IPS DF 6.9 (cell line): ENCODE measurements around the gene SKA3.
"Not testable (repeated sequence)": the region's sequence is repeated elsewhere in the genome, so short reads cannot be mapped to it uniquely, and the experiment has no call there.

Experiments used
- DNase-seq: peaks from one replicate; pipeline ENCODE4 v3.0.0-alpha.2; 2013; ENCODE audit warnings: low read depth, low spot score
- H3K27ac ChIP-seq: one replicate; pipeline ENCODE4 v1.5.1; 2013; ENCODE audit warnings: low read length, control low read depth
- H3K27me3 ChIP-seq: 2 replicates; pipeline ENCODE4 v1.6.1; 2013; ENCODE audit warnings: mild to moderate bottlenecking, low read length; ENCODE audit not compliant: control insufficient read depth, insufficient read depth
- H3K36me3 ChIP-seq: 2 replicates; pipeline ENCODE4 v1.6.1; 2013; ENCODE audit warnings: low read length; ENCODE audit not compliant: control insufficient read depth, insufficient read depth
- H3K4me1 ChIP-seq: 2 replicates; pipeline ENCODE4 v1.6.1; 2013; ENCODE audit warnings: low read length; ENCODE audit not compliant: control insufficient read depth, insufficient read depth
- H3K4me3 ChIP-seq: 2 replicates; pipeline ENCODE4 v1.5.1; 2013; ENCODE audit warnings: mild to moderate bottlenecking, low read length
- H3K9me3 ChIP-seq: 2 replicates; pipeline ENCODE4 v1.6.1; 2013; ENCODE audit warnings: low read length, inconsistent platforms; ENCODE audit not compliant: control insufficient read depth, insufficient read depth
- WGBS: extraction: QIAGEN DNeasy Blood & Tissue Kit; methylation state at CpG from one replicate; pipeline ENCODE4 v1.1.7; 2013; ENCODE audit warnings: mixed read lengths, missing lambda C conversion rate; ENCODE audit not compliant: insufficient read length, insufficient coverage; 5-methylcytosine and 5-hydroxymethylcytosine counted together

Gene SKA3

GRCh38 chr13:21176215-21176981 is at the start of gene SKA3, which contains the start of gene MRPL57:
TSS of gene SKA3 (minus strand) at chr13:21176552. CDS start at chr13:21176477, 75 bp downstream.
TSS of gene MRPL57 (plus strand) at chr13:21176658. CDS start at chr13:21176917, 259 bp downstream.
- H3K4me1 ChIP-seq = no peaks in the 10 kb centered on the region

GRCh38 chr13:21225082-21225481 is 48.7 kb upstream of the SKA3 start:
- no peak overlapping the region for H3K27ac ChIP-seq

More at GRCh38 chr13:21176215-21176981, at the start of gene SKA3, which contains the start of gene MRPL57:
- WGBS = no CpG with 5 or more reads among the region's 93 CpGs
- Histone ChIP-seq H3K27ac (no peak within 1 kb of the TSS), H3K9me3 (no peaks in the 10 kb centered on the region), H3K4me3 (peak within 1 kb of the TSS; percentile 100), H3K36me3 (no peaks in the 10 kb centered on the region; the same call in 1 of the 2 replicates), H3K27me3 (no peaks in the 10 kb centered on the region)
- peak; percentile 89 for DNase-seq

GRCh38 chr13:21221268-21221667 is 44.9 kb upstream of the SKA3 start:
- no peaks in the 10 kb centered on the region for H3K36me3 ChIP-seq
- no peaks in the 10 kb centered on the region for H3K27me3 ChIP-seq
- H3K4me1 ChIP-seq = no peaks in the 10 kb centered on the region
- no peak overlapping the region for H3K27ac ChIP-seq
- no peak for DNase-seq
- H3K9me3 ChIP-seq = no peaks in the 10 kb centered on the region
- H3K4me3 ChIP-seq = no peak overlapping the region

More at GRCh38 chr13:21225082-21225481, 48.7 kb upstream of the SKA3 start:
- no peaks in the 10 kb centered on the region for H3K36me3 ChIP-seq
- H3K27me3 ChIP-seq = no peaks in the 10 kb centered on the region
- WGBS = no CpG with 5 or more reads among the region's 6 CpGs
- no peak for DNase-seq
- no peak overlapping the region for H3K4me3 ChIP-seq
- H3K4me1 ChIP-seq = no peaks in the 10 kb centered on the region
- no peaks in the 10 kb centered on the region for H3K9me3 ChIP-seq

GRCh38 chr13:21219716-21220115 is 43.4 kb upstream of the SKA3 start:
- not testable (repeated sequence) for H3K4me3 ChIP-seq, H3K27ac ChIP-seq, H3K36me3 ChIP-seq, H3K27me3 ChIP-seq, H3K9me3 ChIP-seq, H3K4me1 ChIP-seq, DNase-seq
- no CpG with 5 or more reads among the region's 3 CpGs for WGBS

GRCh38 chr13:21219036-21219381 is 42.7 kb upstream of the SKA3 start:
- H3K36me3 ChIP-seq = no peaks in the 10 kb centered on the region
- H3K4me3 ChIP-seq = no peak overlapping the region
- H3K27me3 ChIP-seq = no peaks in the 10 kb centered on the region
- no peaks in the 10 kb centered on the region for H3K9me3 ChIP-seq
- no CpG with 5 or more reads among the region's 3 CpGs for WGBS
- no peak overlapping the region for H3K27ac ChIP-seq
- no peaks in the 10 kb centered on the region for H3K4me1 ChIP-seq
- no peak for DNase-seq

- Histone ChIP-seq H3K36me3 (no peaks in the 10 kb centered on the region), H3K4me1 (no peaks in the 10 kb centered on the region), H3K27me3 (no peaks in the 10 kb centered on the region), H3K9me3 (no peaks in the 10 kb centered on the region), H3K27ac (no peak overlapping the region), H3K4me3 (no peak overlapping the region)
- WGBS = no CpG with 5 or more reads among the region's 7 CpGs
- no peak for DNase-seq
These were observed 42.1 kb upstream of the SKA3 start for GRCh38 chr13:21218351-21219035.

GRCh38 chr13:21216332-21216731 is 40.0 kb upstream of the SKA3 start:
- H3K9me3 ChIP-seq = no peaks in the 10 kb centered on the region

GRCh38 chr13:21215419-21215818 is 39.1 kb upstream of the SKA3 start:
- H3K9me3 ChIP-seq, DNase-seq, H3K27ac ChIP-seq, H3K27me3 ChIP-seq, H3K36me3 ChIP-seq, H3K4me3 ChIP-seq, H3K4me1 ChIP-seq: not testable (repeated sequence)
- WGBS = no CpG with 5 or more reads among the region's 6 CpGs

More at GRCh38 chr13:21216332-21216731, 40.0 kb upstream of the SKA3 start:
- DNase-seq = no peak
- H3K27me3 ChIP-seq = no peaks in the 10 kb centered on the region
- no peaks in the 10 kb centered on the region for H3K36me3 ChIP-seq
- H3K27ac ChIP-seq = no peak overlapping the region
- no CpG with 5 or more reads among the region's 13 CpGs for WGBS
- H3K4me3 ChIP-seq = no peak overlapping the region
- H3K4me1 ChIP-seq = no peaks in the 10 kb centered on the region

GRCh38 chr13:21212138-21212775 is 35.9 kb upstream of the SKA3 start:
- Histone ChIP-seq H3K36me3 (no peaks in the 10 kb centered on the region), H3K4me1 (no peaks in the 10 kb centered on the region), H3K27ac (no peak overlapping the region), H3K27me3 (no peaks in the 10 kb centered on the region), H3K4me3 (no peak overlapping the region), H3K9me3 (no peaks in the 10 kb centered on the region)
- no CpG with 5 or more reads among the region's 7 CpGs for WGBS
- no peak for DNase-seq

GRCh38 chr13:21208652-21209154 is 32.4 kb upstream of the SKA3 start:
- H3K4me1 ChIP-seq = no peaks in the 10 kb centered on the region
- no peak overlapping the region for H3K27ac ChIP-seq
- no peak overlapping the region for H3K4me3 ChIP-seq
- H3K36me3 ChIP-seq = no peaks in the 10 kb centered on the region
- H3K27me3 ChIP-seq = no peaks in the 10 kb centered on the region
- H3K9me3 ChIP-seq = no peaks in the 10 kb centered on the region
- no CpG with 5 or more reads among the region's 3 CpGs for WGBS
- DNase-seq = no peak
